NCI-H1105 treated with DMSO at 0.1 percent for 48 hours (cell line): ENCODE data around the gene PLCH1.
A peak's percentile ranks its signal among the peaks of the same experiment; 100 is the strongest.

Experiments used
- DNase-seq: peaks from one replicate; lab custom pipeline; 2025; lab: John Stamatoyannopoulos, UW

PLCH1 gene

GRCh38 chr3:155607761-155608160 lies 137.1 kb downstream of the PLCH1 start:
- no peak for DNase-seq

DNA sequence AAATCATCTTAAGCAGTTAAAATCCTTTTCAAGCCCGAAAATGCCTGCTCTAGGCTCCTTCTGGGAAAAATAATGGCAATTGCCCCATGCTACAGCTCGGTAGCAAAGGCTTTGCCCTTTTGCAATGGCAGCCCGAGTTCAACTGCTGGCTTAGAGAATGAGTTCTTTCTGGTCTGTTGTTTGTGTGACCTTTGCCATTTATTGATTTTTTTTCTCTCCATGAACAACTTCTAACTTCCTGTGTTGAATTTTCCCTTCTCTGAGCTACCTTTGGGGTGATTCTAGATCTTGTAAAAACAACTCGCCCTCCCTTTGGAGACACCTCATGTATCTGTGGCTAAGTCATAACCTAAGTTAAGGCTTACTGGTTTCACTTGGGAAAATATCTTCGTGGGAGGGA lies 139.3 kb downstream of the PLCH1 start:
- no peak for DNase-seq

GRCh38 chr3:155604967-155605366 lies 139.9 kb downstream of the PLCH1 start:
- no peak for DNase-seq

GRCh38 chr3:155604126-155604525 lies 140.7 kb downstream of the PLCH1 start:
- DNase-seq: no peak

DNA sequence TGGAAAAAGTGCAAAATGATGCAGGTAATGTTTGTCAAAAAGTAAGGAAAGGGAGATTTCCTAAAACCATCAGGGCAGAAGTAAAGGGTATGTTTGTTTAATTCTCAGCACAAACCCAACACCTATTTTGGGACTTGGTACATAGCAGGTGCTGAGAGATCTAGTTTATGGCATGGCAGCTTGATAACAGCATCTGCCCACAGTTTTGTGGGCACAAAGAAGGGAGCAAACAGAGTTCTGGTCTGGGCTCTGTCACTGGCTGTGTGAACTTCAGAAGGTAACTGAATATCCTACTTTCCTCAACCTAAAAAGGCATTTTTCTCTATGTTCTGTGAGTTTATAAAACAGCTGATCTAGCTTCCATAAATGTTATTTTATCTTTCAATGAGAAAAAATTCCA lies 141.6 kb downstream of the PLCH1 start:
- no peak for DNase-seq

- DNase-seq: no peak
These were observed 142.6 kb downstream of the PLCH1 start for GRCh38 chr3:155602307-155602706.

GRCh38 chr3:155598671-155599070 lies 146.2 kb downstream of the PLCH1 start:
- no peak for DNase-seq

DNA sequence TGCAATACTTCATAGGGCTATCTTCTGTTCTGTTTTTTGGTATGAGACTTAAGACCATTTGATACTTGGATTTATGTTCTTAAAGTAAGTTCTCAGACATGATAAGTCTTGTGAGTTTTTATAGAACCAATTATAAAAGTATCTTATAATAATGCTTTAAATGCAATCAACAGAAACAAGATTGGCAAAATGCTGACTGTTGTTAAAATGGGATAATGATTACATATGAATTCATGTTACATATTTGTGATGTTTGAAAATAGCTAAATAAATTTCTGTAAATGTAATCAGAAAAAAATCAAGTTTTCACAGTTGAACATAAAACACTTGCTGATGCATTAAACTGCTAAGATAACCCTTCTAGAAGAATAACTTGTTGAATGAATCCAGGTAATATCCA lies 148.3 kb downstream of the PLCH1 start:
- no peak for DNase-seq

GRCh38 chr3:155595371-155595770 lies 149.5 kb downstream of the PLCH1 start:
- no peak for DNase-seq

DNA sequence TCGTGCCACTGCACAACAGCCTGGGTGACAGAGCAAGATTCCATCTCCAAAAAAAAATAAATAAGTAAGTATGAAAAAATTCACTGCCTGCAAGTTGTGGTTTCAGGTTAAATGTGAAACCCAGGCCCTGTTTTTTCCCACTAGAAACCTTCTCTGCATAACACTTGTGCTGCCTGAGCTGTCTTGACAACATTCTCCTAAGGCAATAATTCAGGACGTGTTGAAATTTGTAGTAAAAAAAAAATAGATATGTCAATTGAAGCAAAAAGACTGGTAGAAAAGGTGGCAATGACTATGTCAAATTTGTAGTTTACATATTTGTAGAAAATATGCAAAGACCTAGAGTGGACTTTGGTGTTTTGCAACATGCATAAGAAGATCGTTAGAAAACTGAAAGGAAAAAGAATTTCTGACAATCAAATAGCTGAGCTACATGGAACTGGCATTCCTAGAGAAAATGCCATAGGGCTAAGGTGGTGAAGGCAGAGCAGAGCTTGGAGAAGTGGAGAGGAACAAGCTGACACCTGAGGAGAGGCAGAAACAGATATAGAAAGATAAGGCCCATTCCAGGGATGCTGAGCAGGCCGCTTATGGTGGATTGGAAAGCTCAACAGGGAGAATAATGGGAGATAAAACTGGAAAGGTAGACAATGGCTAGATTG lies 150.2 kb downstream of the PLCH1 start:
- DNase-seq: no peak

DNA sequence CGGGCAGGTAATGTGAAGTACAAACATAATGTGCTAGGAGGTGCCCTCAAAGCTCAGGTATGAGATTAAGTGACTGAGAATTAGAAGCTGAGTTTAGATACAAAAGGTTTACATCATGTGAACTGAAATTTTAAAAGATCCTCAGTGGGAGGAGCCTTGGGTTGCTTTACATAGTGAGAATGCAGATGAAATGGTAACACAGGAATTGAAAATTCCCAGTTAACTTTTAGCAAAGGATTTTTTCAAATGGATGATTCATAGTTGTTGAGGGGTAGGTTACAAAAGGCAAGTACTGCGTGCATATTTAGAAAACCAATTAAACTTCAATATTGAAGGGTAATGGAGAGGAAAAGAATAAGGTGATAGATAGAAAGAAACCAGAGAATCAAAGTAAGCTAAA lies 157.3 kb downstream of the PLCH1 start:
- DNase-seq: no peak

DNA sequence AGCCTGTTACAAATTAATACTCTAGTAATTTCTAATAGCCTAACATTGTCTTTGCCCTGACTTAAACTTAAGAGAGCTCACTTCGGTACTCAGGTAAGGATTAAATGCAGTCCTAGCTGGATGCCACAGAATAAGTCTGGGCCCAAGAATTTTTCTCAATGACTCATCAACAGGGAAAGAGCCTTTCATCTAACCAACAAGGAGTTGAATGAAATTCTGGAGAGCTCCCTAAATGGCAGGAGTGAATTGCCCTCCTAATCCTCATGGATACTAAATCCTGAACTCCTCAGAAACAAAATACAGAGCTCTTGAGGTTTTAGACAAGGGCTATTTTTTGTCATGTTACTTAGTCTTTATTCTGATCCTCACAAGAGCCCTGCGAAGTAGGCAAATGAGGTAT lies 159.5 kb downstream of the PLCH1 start:
- DNase-seq: no peak

GRCh38 chr3:155581579-155581978 lies 163.3 kb downstream of the PLCH1 start:
- no peak for DNase-seq

GRCh38 chr3:155572085-155572484 lies 172.8 kb downstream of the PLCH1 start:
- DNase-seq: peak; percentile 15

DNA sequence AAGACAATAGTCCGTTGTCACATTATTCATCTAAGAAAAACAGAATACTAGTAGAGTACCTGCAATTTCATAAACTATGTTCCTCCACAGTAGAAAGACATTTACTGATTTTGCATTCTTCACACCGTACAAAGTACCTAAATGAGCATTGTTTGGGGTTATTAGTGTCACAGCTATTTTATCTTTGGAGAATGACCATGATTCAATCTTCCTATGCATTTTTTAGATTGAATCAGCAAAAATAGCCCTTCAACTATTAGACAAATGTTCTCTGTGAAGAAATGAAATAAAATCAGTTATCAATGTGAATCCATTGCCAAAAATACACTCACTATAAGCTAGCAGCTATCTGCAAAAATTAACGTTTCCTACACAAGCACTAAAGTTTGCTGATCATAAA lies 176.6 kb downstream of the PLCH1 start:
- no peak for DNase-seq

DNA sequence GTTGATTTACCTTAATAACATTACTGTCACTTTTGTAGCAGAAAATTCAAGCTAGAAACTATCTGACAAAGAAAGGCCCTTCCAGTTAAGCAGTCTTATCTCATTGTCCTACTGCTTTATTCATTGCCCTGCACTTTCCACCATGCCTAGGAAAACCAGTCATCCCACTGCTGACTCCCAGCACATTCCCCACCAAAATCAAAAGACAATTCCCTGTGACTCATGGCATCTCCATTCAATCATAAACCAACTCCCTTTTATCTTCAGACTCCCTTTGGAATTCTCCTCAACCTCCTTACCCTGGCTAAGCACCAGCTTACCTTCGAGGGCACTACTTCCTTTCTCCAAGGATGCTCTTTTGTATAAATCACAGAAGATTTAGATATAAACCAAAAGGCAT lies 184.3 kb downstream of the PLCH1 start:
- no peak for DNase-seq

DNA sequence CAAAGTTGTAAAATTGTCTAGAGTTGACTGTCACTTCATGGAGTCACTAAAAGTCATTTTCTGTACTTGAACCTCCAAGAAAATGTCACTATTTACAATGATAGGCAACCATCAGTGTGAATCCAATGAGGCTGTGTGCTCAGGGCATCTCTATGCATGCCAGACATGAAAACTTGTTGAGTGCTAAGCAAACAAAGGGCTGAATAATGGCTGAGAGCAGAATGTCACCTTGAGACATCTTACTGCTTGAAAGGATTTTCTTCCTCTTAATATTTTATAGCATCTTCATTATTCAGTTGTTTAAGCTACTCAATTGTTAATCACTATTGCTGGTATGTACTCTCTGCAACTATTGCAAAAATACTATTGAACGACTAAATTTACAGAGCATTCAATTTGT lies 184.7 kb downstream of the PLCH1 start:
- peak; percentile 61 for DNase-seq

DNA sequence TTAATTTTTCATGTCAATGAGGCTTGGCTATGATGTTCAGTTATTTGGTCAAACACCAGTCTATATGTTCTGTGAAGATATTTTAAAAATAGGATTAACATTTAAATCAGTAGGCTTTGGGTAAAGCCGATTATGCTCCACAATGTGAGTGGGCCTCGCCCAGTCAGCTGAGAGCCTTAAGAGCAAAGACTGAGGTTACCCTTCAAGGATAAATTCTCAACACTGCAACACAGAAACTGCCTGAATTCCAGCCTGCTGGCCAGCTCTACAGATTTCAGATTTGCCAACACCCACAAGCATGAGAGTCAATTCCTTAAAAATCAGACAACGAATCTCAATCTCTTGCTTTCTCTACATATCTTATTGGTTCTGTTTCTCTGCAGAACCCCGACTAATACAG lies 188.3 kb downstream of the PLCH1 start:
- DNase-seq: no peak

- no peak for DNase-seq
These were observed 189.3 kb downstream of the PLCH1 start for GRCh38 chr3:155555479-155556060.

DNA sequence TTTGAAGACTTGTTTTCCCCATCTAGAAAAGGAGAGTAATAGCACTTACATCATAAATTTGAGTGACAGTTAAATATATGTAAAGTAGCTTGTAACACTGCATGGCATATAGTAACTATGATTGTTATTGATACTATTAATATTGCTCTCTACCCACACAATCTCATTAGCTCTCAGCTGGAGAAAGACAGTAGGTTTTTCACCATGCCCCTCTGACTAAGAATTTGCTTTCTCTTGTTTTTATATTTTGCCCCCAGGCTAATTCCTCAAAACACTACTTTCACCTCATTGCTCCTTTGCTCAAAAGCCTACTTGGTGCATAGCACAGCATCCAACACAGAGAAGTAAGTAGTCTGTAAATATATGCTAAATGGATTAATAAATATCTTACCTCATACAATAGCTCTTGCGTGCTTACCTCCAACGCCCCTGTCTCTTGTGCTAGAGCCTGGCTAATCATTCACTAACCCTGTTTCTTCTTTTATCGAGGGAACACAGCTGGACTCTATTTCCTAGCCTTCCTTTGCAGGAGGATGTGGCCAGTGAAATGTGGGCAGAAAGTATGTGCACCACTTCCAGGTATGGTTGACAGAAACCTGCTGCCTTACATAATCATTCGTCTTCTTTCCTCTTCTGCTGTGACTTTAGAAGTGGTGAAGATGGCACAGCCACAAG lies 190.0 kb downstream of the PLCH1 start:
- DNase-seq: no peak

GRCh38 chr3:155553780-155554179 lies 191.1 kb downstream of the PLCH1 start:
- DNase-seq: no peak

- DNase-seq: no peak
These were observed 191.5 kb downstream of the PLCH1 start for GRCh38 chr3:155553326-155553725.

DNA sequence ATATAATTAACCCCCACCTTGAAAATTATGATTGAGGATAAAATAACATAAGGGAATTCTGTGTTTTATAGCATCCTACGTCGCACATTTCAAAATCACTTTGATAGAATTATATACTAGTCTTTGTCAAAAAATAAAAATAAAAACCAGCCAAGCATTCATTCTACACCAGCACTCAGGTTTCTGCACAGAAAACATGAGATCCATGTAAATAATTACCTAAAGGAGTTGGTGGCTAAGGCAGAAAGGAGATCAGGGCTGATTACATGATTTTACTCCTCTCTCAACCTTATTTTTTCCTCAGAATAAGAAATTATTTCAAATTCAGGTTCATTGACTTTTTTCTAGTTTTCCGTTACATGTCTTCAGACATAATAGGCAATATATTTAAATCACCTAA lies 194.5 kb downstream of the PLCH1 start:
- DNase-seq: no peak

DNA sequence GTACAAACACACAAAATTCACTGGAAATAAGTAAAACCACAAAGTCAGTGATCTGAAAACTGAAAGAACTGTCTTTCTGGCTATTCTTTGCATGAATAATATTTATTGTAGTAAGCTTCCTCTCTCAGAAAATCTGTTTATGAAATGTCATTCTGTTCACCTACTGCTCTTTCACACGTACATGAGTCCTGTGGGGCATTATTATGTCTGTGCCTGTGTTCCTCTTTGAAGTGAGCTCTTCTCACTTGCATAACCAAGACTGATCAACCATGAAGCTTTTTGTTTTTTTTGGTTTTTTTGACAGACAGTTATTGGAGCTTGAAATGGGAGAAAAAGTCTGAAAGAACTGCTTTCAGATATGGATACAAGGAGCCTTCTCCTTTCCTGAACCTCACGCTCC lies 195.8 kb downstream of the PLCH1 start:
- DNase-seq: no peak
